HepG2 (cell line): ENCODE measurements around the gene NDOR1. TPM values are rescaled to one million over a fixed set of nuclear protein-coding genes. Genes with fewer than 3 reads are reported as not detected.
A peak's percentile ranks its signal among the peaks of the same experiment; 100 is the strongest.

Source experiments
- ATF2 ChIP-seq: sonication (generic); formaldehyde crosslinking; IDR thresholded peaks from 2 replicates; pipeline ENCODE4 v1.4.0; 2020; ENCODE audit warnings: missing genetic modification reagents
- BATF2 ChIP-seq: sonication (generic); formaldehyde crosslinking; IDR thresholded peaks from 2 replicates; pipeline ENCODE4 v1.8.0; 2022; ENCODE audit warnings: mild to moderate bottlenecking, missing genetic modification reagents, moderate library complexity
- FOXO1 ChIP-seq: sonication (generic); formaldehyde crosslinking; IDR thresholded peaks from 2 replicates; pipeline ENCODE4 v1.4.0; 2020; ENCODE audit warnings: missing genetic modification reagents
- FOXP1 ChIP-seq, 2 experiments: fragments of 450-650 bp in 1 of 2; IDR thresholded peaks; 2 replicates each; pipeline ENCODE4 v1.6.1; 2017 to 2018; ENCODE audit warnings: antibody characterized with exemption in 1 of 2
- GMEB1 ChIP-seq: sonication (generic); formaldehyde crosslinking; IDR thresholded peaks from 2 replicates; pipeline ENCODE4 v1.5.1; 2020; ENCODE audit warnings: missing genetic modification reagents, mild to moderate bottlenecking, borderline replicate concordance
- HNRNPL ChIP-seq: fragments of 200-400 bp; formaldehyde crosslinking; IDR thresholded peaks from 2 replicates; pipeline ENCODE4 v1.6.1; 2017; ENCODE audit warnings: mild to moderate bottlenecking, low read depth, low read length
- HOXA9 ChIP-seq: sonication (generic); formaldehyde crosslinking; IDR thresholded peaks from 2 replicates; pipeline ENCODE4 v1.8.1; 2022; ENCODE audit warnings: missing genetic modification reagents, mild to moderate bottlenecking, moderate library complexity, borderline replicate concordance
- JUNB ChIP-seq: sonication (generic); formaldehyde crosslinking; IDR thresholded peaks from 2 replicates; pipeline ENCODE4 v1.8.0; 2022; ENCODE audit warnings: missing genetic modification reagents, mild to moderate bottlenecking, borderline replicate concordance
- WIZ ChIP-seq: sonication (generic); formaldehyde crosslinking; IDR thresholded peaks from 2 replicates; pipeline ENCODE4 v1.5.1; 2020; ENCODE audit warnings: mild to moderate bottlenecking, missing genetic modification reagents
- ZBED4 ChIP-seq: sonication (generic); formaldehyde crosslinking; IDR thresholded peaks from 2 replicates; pipeline ENCODE4 v1.4.0; 2020; ENCODE audit warnings: missing genetic modification reagents, borderline replicate concordance
- ZBTB14 ChIP-seq: sonication (generic); formaldehyde crosslinking; IDR thresholded peaks from 2 replicates; pipeline ENCODE4 v1.4.0; 2020; ENCODE audit warnings: missing genetic modification reagents
- ZBTB20 ChIP-seq: sonication (generic); formaldehyde crosslinking; IDR thresholded peaks from 2 replicates; pipeline ENCODE4 v1.8.1; 2023; ENCODE audit warnings: missing genetic modification reagents, low read depth, mild to moderate bottlenecking, borderline replicate concordance
- ZBTB21 ChIP-seq: sonication (generic); formaldehyde crosslinking; IDR thresholded peaks from 2 replicates; pipeline ENCODE4 v1.4.0; 2020; ENCODE audit warnings: missing genetic modification reagents
- ZBTB46 ChIP-seq: sonication (generic); formaldehyde crosslinking; IDR thresholded peaks from 2 replicates; pipeline ENCODE4 v1.4.0; 2020; ENCODE audit warnings: mild to moderate bottlenecking, missing genetic modification reagents, borderline replicate concordance
- ZNF205 ChIP-seq: IDR thresholded peaks from 2 replicates; pipeline ENCODE4 v1.6.1; 2018; ENCODE audit warnings: missing biosample characterization, missing genetic modification reagents
- ZNF740 ChIP-seq: sonication (generic); formaldehyde crosslinking; IDR thresholded peaks from 2 replicates; pipeline ENCODE4 v1.4.0; 2020; ENCODE audit warnings: missing genetic modification reagents
- polyA plus RNA-seq, 8 experiments: library from polyadenylated mRNA; depleted of rRNA in 3 of 8; stranded (reverse) in 7 of 8; unstranded in 1 of 8; fragments of >200 nt; fragmentation: Illumina TruSeq in 4 of 8; extraction: Trizol in 4 of 8; gene quantifications; 2 replicates each; pipeline versions ENCODE4 v1.2.1 to v1.2.3, GENCODE V29; 2011 to 2016; ENCODE audit warnings: low read depth in 4 of 8, missing spikeins in 1 of 8, mixed read lengths in 1 of 8; ENCODE audit not compliant: insufficient read depth in 1 of 8
- total RNA-seq, 5 experiments: library from RNA; depleted of rRNA; stranded (reverse); fragments of >200 nt; fragmentation: Illumina TruSeq; extraction: Trizol; gene quantifications; 2 replicates each; pipeline ENCODE4 v1.2.3, GENCODE V29; 2016; ENCODE audit warnings: low read depth in 1 of 5

Gene NDOR1
- total and polyA plus RNA-seq, 2 of the 13 experiments (the other 11 are each of a cell fraction or from before 2014, with no cell fraction given): 3.6 to 8.7 TPM

GRCh38 chr9:137223078-137223970 is 17.8 kb downstream of the NDOR1 start (continued):
- TF ChIP-seq ATF2 (CRISPR knock-in tag) (no peak), HOXA9 (CRISPR knock-in tag) (no peak), ZNF205 (CRISPR knock-in tag) (no peak), BATF2 (CRISPR knock-in tag) (0 out of 2 replicates have a peak, but pooled peaks have one; percentile 75), ZBTB20 (CRISPR knock-in tag) (0 out of 2 replicates have a peak, but pooled peaks have one; percentile 9), ZBED4 (no peak), WIZ (CRISPR knock-in tag) (0 out of 2 replicates have a peak, but pooled peaks have one; percentile 28), HNRNPL (0 out of 2 replicates have a peak, but pooled peaks have one; percentile 16), JUNB (CRISPR knock-in tag) (no peak), ZNF740 (no peak), ZBTB46 (CRISPR knock-in tag) (no peak), GMEB1 (CRISPR knock-in tag) (0 out of 2 replicates have a peak, but pooled peaks have one; percentile 27), FOXP1 (IDR thresholded peaks at IDR 0.05) (no peak), FOXP1 (CRISPR knock-in tag; IDR thresholded peaks at IDR 0.05) (no peak), FOXO1 (CRISPR knock-in tag) (no peak), ZBTB14 (CRISPR knock-in tag) (no peak), ZBTB21 (CRISPR knock-in tag) (no peak)
